NCI-H146 treated with DMSO at 0.1 percent for 48 hours (cell line): ENCODE data around the gene ERGIC1.

Source experiments
- DNase-seq: peaks from one replicate; lab custom pipeline; 2025; ENCODE audit not compliant: unreplicated experiment; lab: John Stamatoyannopoulos, UW

ERGIC1 gene

DNA sequence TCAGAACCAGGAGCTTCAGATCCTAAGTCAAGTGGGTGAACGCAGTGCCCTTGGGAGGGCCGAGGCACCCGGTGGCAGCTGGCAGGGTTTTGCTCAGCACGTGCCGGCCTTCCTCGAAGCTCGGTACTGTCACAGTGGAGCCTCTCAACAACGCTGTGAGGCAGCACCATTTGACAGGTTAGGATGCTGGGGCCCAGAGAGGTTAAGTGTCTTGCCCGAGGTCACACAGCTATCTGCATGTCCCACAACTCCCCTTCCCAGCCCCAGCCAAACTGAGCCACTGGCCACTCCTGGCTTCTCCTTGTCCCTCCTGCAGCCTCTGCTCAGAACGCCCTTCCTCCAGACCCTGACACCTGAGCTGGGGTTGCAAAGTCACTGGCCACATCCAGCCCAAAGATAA lies 81.5 kb downstream of the ERGIC1 start:
- DNase-seq = no peak

GRCh38 chr5:172918421-172919371 lies 84.6 kb downstream of the ERGIC1 start:
- no peak for DNase-seq

DNA sequence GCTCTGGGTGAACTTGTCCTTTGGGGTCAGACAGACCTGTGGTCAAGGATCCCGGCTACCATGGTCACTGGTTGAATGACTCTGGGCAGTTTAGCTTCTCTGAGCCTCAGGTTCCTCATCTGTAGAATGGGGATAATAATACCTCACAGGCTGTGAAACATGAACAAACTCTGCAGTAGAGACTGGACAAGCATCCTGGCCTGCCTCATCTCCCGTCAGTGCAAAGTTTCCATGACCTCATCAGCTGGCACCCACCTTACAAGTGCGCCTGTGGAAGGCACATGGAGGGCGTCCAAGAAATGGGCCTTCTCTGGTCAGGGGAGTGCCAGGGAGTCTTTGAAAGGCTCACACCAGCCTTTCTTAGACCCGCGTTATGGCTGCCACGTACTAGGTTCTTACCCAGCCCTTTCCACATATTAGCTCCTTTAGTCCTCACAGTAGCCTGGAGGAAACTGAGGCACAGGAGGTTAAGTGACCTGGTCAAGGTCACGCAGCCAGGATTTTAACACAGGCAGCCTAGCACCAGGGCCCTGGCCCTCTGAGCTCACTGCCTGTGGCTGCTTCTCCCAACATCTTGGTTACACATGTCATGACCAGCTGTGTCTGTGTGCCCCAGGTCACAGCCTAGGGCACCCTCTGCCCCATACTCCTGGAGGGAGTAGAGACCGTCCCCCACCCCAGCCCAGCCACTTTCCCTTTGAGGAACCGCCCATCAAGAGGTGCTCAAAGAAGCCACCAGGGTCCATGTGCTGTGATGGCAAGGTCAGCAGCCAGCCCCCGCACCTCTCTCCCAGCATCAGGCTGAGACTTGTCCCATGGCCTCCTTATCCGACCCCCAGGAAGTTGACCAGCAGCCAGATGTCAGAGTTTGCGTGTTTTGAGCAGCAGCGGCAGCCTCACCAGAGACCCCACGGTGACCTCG lies 85.7 kb downstream of the ERGIC1 start:
- no peak for DNase-seq

- no peak for DNase-seq
These were observed 86.4 kb downstream of the ERGIC1 start for GRCh38 chr5:172920447-172920849.

DNA sequence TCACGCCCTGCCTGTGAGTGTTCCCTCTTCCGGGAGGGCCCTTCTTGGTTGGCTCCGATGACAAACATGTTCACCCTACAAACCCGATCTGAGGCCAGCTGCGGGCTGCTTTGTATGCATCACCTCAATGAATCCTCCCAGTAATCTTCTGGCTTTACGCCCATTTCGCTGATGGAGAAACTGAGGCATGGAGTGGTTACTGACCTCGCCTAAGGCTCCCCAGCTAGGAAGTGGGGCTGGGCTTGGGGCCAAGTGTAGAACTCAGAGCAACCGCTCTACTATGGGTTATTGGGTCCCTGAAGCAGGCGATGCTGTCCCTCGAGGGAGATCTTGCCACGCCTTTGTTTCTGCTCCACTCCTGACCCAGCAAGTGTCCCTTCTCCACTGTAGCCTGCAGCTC lies 86.9 kb downstream of the ERGIC1 start:
- DNase-seq = no peak

DNA sequence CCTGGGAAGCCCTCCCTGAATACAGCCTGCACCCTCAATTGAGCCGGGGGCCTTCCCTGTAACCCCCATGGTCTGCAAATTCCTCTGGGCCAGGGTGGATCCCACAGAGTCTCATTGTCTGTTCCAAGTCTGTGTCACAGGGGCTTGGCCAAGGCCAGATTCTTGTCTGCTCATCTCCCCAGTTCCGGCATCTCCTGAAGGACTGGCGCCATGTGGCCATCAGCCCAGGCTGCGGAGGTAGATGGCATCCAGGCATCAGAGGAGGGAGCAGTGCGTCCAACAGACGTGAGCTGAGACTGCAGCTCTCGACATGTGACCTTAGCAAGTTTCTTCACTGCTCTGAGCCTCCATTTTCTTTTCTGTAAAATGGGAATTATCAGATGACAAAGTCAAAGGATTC lies 87.9 kb downstream of the ERGIC1 start:
- DNase-seq = no peak

DNA sequence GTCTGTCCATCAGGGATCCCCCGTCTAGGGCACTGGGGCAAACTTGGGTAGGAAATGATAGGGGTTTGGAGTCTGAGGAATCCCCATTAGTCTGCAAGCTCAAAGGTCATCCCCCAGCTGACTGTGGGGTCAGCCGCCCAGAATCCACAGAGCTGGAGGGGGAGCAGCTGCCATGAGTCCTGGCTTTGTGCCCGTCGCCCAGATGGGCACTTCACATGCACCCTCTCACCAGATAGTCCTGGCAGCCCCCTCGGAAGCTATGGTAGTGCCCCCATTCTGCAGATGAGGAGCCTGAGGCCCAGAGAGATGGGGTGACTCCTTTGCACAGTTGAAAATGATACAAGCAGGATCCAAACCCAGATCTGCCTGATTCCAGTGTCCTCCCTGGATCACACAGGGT lies 89.5 kb downstream of the ERGIC1 start:
- DNase-seq = no peak

GRCh38 chr5:172925336-172925948 lies 91.4 kb downstream of the ERGIC1 start:
- DNase-seq = no peak

GRCh38 chr5:172926008-172926523 lies 92.0 kb downstream of the ERGIC1 start:
- DNase-seq = no peak

DNA sequence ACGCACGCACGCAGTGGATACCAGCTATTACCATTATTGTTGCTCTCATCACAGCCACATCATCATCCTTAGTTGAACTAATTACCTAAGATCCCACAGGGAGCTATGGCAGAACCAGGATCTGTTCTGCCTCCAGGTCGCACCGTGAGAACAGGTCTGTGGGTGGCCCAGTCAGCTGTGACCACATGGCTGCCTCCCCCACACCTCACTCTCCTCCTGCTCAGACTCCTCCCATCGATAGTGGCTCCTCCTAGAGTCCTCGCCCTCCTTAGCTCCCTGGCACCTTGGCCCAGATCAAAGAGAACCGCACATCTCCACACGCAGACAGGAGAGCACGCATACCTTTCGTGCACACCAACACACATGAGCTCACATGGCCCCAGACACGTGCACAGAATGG lies 92.7 kb downstream of the ERGIC1 start:
- no peak for DNase-seq

DNA sequence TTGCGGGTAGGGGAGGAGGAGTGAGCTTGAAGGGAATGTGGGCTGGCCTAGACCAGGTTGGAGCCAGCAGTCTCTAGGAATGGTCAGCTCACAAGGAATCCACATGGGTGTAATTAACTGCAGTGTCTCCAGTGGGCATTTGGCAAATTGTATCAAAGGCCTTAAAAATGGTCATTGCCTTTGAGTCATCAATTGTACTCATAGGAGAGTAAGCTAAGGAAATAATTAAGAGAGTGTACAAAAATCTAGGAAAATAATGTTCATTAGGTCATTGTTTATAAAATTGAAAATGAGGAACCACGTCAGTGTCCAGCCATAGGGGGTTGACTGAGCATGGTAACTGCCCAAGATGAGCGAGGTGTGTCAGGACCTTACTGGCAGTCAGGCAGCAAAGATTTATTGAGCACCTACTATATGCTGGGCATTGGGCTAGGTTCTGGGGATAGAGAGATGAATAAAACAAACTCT lies 95.4 kb downstream of the ERGIC1 start:
- DNase-seq = no peak

DNA sequence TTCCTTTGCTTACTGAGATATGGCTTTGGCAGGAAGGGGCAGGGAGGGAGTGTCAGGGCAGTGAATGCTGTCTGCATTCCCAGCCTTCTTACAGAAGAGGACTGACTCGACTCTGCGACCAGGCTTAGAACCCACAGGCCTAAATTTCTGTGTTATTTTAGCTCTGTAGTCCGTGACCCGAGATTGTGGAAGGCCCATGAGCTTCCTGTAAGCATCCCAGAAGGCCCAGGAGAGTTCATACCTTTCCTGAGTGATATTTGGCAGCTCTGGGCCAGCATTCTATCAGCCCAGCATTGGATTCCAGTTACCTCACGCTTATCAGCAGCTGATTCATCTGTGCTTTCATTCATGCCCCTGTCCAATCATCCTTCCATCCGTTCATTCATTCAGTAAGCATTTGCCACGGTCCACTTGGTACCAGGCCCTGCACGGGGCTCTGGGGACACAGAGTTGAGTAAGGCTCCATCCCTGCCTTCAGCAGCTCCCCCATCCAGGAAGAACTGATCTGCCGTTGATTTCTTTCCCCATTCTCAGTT lies 97.0 kb downstream of the ERGIC1 start:
- DNase-seq = no peak

GRCh38 chr5:172932313-172933017 lies 98.4 kb downstream of the ERGIC1 start:
- DNase-seq = peak; percentile 18

- no peak for DNase-seq
These were observed 99.2 kb downstream of the ERGIC1 start for GRCh38 chr5:172933238-172933637.

DNA sequence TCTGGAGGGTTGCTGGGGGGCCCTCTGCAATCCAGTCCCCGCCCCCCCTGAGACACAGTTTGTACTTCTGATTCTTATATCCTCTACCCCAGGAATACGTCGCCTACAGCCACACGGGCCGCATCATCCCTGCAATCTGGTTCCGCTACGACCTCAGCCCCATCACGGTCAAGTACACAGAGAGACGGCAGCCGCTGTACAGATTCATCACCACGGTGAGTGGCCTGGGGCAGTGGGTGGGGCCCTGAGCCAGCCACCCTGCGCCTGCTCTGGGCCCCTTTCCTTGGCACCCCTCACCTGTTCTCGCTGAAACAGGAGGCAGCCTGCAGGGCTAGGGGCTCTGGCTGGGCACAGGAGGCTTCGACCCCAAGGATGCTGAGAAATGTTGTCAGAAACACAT lies 101.0 kb downstream of the ERGIC1 start:
- no peak for DNase-seq

DNA sequence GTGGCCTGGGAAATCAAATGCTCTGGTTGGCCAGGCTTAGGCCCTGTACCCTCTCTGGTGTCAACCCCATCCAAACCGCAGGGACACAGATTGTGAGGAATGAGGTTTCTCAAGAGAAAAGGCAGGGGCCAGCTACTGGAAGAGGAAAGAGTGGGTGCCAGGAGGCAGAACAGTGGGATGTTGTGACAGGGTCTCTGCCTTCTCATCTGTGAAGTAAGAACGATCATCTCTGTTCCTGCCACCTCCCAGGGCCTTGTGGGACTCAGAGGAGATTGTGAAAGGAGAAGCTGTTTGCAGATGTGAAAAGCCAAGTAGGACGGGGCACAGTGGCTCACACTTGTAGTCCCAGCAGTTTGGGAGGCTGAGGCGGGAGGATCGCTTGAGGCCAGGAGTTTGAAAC lies 102.3 kb downstream of the ERGIC1 start:
- DNase-seq = no peak

DNA sequence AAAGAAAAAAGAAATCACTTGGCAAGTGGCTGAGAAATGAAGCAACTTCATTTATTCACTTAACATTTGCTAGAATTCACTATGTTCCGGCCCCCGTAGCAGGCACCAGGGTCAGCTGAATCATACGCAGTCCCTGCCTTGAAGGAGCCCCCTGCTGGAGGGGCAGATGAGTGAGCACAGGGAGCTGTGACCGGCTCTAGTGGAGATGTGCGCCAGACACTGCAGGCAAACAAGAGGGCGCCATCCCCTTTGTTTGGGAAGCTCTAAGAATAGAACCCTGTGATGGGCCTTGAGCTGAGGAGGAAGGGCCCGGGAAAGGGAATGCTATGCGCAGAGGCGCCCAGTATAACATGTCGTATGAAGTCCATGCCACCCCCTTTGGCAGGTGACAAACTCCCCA lies 105.0 kb downstream of the ERGIC1 start:
- no peak for DNase-seq

GRCh38 chr5:172939611-172940267 lies 105.7 kb downstream of the ERGIC1 start:
- no peak for DNase-seq

GRCh38 chr5:172940268-172941066 lies 106.4 kb downstream of the ERGIC1 start:
- DNase-seq = no peak
